HepG2 (cell line): Measurements from ENCODE around the gene PHLPP2. TPM values are rescaled to one million over a fixed set of nuclear protein-coding genes. Genes with fewer than 3 reads are reported as not detected.
A peak's percentile ranks its signal among the peaks of the same experiment; 100 is the strongest.

Experiments used
- ATAC-seq: fragments of 200-7000 bp; cut with Tn5 transposase; 3 replicates; pipeline ENCODE4 v1.9.1; 2020; ENCODE audit warnings: mild to moderate bottlenecking, moderate library complexity
- BruUV-seq: library from RNA; stranded (reverse); fragments of 400-500 nt; replicated peaks from 2 replicates; lab custom pipeline; 2021; lab: Mats Ljungman, UMichigan
- CTCF ChIA-PET: fragments of 300-600 bp; formaldehyde crosslinking; extraction: SDS; loops from one replicate; lab custom pipeline; 2021; ENCODE audit warnings: low total read pairs, inconsistent platforms, low intra/inter-chr PET ratio; lab: Yijun Ruan, JAX
- POLR2A ChIA-PET: fragments of 350-600 bp; sonication (Branson Sonifier 250); formaldehyde crosslinking; loops from one replicate; lab custom pipeline; 2020; ENCODE audit warnings: antibody characterized with exemption, inconsistent platforms; lab: Yijun Ruan, JAX
- DNase-seq: peaks from one replicate; pipeline ENCODE4 v3.0.0-alpha.2; 2015; ENCODE audit warnings: low spot score
- FAIRE-seq: peaks from 3 replicates; lab custom pipeline; 2011; peaks lifted over from hg19 to GRCh38; lab: Jason Lieb, UNC
- H2AFZ ChIP-seq: one replicate; pipeline ENCODE4 v1.6.1; 2011; ENCODE audit warnings: low read length, inconsistent platforms
- H3K27ac ChIP-seq: fragments of 300-600 bp; 3 replicates; pipeline ENCODE4 v1.8.0; 2011; ENCODE audit warnings: mixed run types, mild to moderate bottlenecking, mixed read lengths, low read length, inconsistent platforms; ENCODE audit not compliant: insufficient read depth; ENCODE audit errors: extremely low read length
- H3K27me3 ChIP-seq, 2 experiments: fragments of 200-600 bp in 1 of 2; 2 replicates in 1 of 2; 3 replicates in 1 of 2; pipeline versions ENCODE4 v1.6.0 to v1.8.0; 2011; ENCODE audit warnings: low read length in 2 of 2, mild to moderate bottlenecking in 2 of 2, moderate library complexity in 2 of 2, inconsistent platforms in 1 of 2; ENCODE audit not compliant: insufficient read depth in 2 of 2, control insufficient read depth in 1 of 2
- H3K36me3 ChIP-seq, 2 experiments: fragments of 200-600 bp in 1 of 2; replicated peaks in 1 of 2; 2 replicates in 1 of 2; 3 replicates in 1 of 2; pipeline versions ENCODE4 v1.5.1 to v1.8.0; 2011; ENCODE audit warnings: low read length in 2 of 2, inconsistent platforms in 1 of 2; ENCODE audit not compliant: insufficient read depth in 2 of 2, control insufficient read depth in 1 of 2
- H3K4me1 ChIP-seq: 2 replicates; pipeline ENCODE4 v1.5.1; 2012; ENCODE audit warnings: low read length, inconsistent platforms; ENCODE audit not compliant: insufficient read depth
- H3K4me2 ChIP-seq: 2 replicates; pipeline ENCODE4 v1.6.0; 2011; ENCODE audit warnings: low read depth, low read length, inconsistent platforms
- H3K4me3 ChIP-seq, 3 experiments: fragments of 200-600 bp in 1 of 3; sonication (generic), shearing (Covaris generic) in 1 of 3; replicated peaks in 1 of 3; 2 replicates each; pipeline ENCODE4 v1.5.1; 2011 to 2016; ENCODE audit warnings: low read length in 3 of 3, inconsistent platforms in 2 of 3, low read depth in 2 of 3, mild to moderate bottlenecking in 2 of 3, control low read depth in 1 of 3, mixed read lengths in 1 of 3; ENCODE audit not compliant: insufficient read depth in 1 of 3
- H3K79me2 ChIP-seq: one replicate; pipeline ENCODE4 v1.6.1; 2011; ENCODE audit warnings: low read length, inconsistent platforms; ENCODE audit not compliant: insufficient read depth
- H3K9ac ChIP-seq: 2 replicates; pipeline ENCODE4 v1.6.0; 2011; ENCODE audit warnings: mild to moderate bottlenecking, low read depth, low read length, inconsistent platforms; ENCODE audit not compliant: insufficient read depth
- H3K9me3 ChIP-seq: 2 replicates; pipeline ENCODE4 v1.5.1; 2012; ENCODE audit warnings: mild to moderate bottlenecking, low read length
- H4K20me1 ChIP-seq: 2 replicates; pipeline ENCODE4 v1.6.0; 2011; ENCODE audit warnings: inconsistent platforms, mild to moderate bottlenecking, low read length, moderate library complexity; ENCODE audit not compliant: insufficient read depth
- ELF1 ChIP-seq: sonication (generic); formaldehyde crosslinking; IDR thresholded peaks from 2 replicates; pipeline ENCODE4 v1.4.0; 2020; ENCODE audit warnings: missing genetic modification reagents
- GLI4 ChIP-seq: sonication (generic); formaldehyde crosslinking; IDR thresholded peaks from 2 replicates; pipeline ENCODE4 v1.5.1; 2020; ENCODE audit warnings: missing genetic modification reagents, mild to moderate bottlenecking, moderate library complexity, borderline replicate concordance
- HOXD1 ChIP-seq: sonication (generic); formaldehyde crosslinking; IDR thresholded peaks from 2 replicates; pipeline ENCODE4 v1.5.0; 2020; ENCODE audit warnings: missing genetic modification reagents
- SAP130 ChIP-seq: IDR thresholded peaks from 2 replicates; pipeline ENCODE4 v1.6.1; 2016; ENCODE audit warnings: low read depth
- ZKSCAN8 ChIP-seq: IDR thresholded peaks from 2 replicates; pipeline ENCODE4 v1.6.1; 2016; ENCODE audit warnings: borderline replicate concordance, missing genetic modification reagents, missing compliant biosample characterization
- ZNF121 ChIP-seq: sonication (generic); formaldehyde crosslinking; IDR thresholded peaks from 2 replicates; pipeline ENCODE4 v1.5.0; 2020; ENCODE audit warnings: mild to moderate bottlenecking, missing genetic modification reagents
- ZNF230 ChIP-seq: sonication (generic); formaldehyde crosslinking; IDR thresholded peaks from 2 replicates; pipeline ENCODE4 v1.4.0; 2020; ENCODE audit warnings: mild to moderate bottlenecking, missing genetic modification reagents
- ZNF878 ChIP-seq: sonication (generic); formaldehyde crosslinking; IDR thresholded peaks from 2 replicates; pipeline ENCODE4 v1.8.1; 2023; ENCODE audit warnings: mild to moderate bottlenecking, missing genetic modification reagents, moderate library complexity
- WGBS: methylation state at CpG from one replicate; pipeline ENCODE4 v1.1.6; 2017; ENCODE audit warnings: low lambda C conversion rate; 5-methylcytosine and 5-hydroxymethylcytosine counted together
- in situ Hi-C: cut with HindIII; loops from 2 replicates; pipeline ENCODE4 v1.10.0; 2017; ENCODE audit warnings: low pct_unique_long_range_greater_than_20kb; ENCODE audit not compliant: extremely low pct_ligation_motif_present
- intact Hi-C: fragments of 100-400 bp; cut with micrococcal nuclease; formaldehyde crosslinking; loops from one replicate; pipeline ENCODE4 v1.10.0; 2022; ENCODE audit not compliant: unreplicated experiment
- polyA plus RNA-seq, 8 experiments: library from polyadenylated mRNA; depleted of rRNA in 3 of 8; stranded (reverse) in 7 of 8; unstranded in 1 of 8; fragments of >200 nt; fragmentation: Illumina TruSeq in 4 of 8; extraction: Trizol in 4 of 8; gene quantifications; 2 replicates each; pipeline versions ENCODE4 v1.2.1 to v1.2.3, GENCODE V29; 2011 to 2016; ENCODE audit warnings: low read depth in 4 of 8, missing spikeins in 1 of 8, mixed read lengths in 1 of 8; ENCODE audit not compliant: insufficient read depth in 1 of 8
- total RNA-seq, 5 experiments: library from RNA; depleted of rRNA; stranded (reverse); fragments of >200 nt; fragmentation: Illumina TruSeq; extraction: Trizol; gene quantifications; 2 replicates each; pipeline ENCODE4 v1.2.3, GENCODE V29; 2016; ENCODE audit warnings: low read depth in 1 of 5

PHLPP2 gene
- total and polyA plus RNA-seq, 2 of the 13 experiments (the other 11 are each of a cell fraction or from before 2014, with no cell fraction given) = 8.9 TPM

- in situ Hi-C loops = no loop called here
- TF ChIP-seq ZNF121 (CRISPR knock-in tag) (0 out of 2 replicates have a peak, but pooled peaks have one; percentile 45), SAP130 (no peak)
- no peaks in the 10 kb centered on the region for H3K9me3 ChIP-seq
- no peak overlapping the region for H3K4me2 ChIP-seq
- H3K4me3 ChIP-seq = no peak overlapping the region
- no peaks in the 10 kb centered on the region for H4K20me1 ChIP-seq
- H2AFZ ChIP-seq = no peak overlapping the region
- ATAC-seq (no peak), DNase-seq (no peak), FAIRE-seq (no peak)
- ChIA-PET CTCF (no interaction called here), POLR2A (no interaction called here)
- no peak overlapping the region for H3K27ac ChIP-seq
- no TSS peak for BruUV-seq
- no peaks in the 10 kb centered on the region for H3K27me3 ChIP-seq
- H3K9ac ChIP-seq = no peak overlapping the region
- H3K36me3 ChIP-seq = peaks cover 3 to 6% of the 10 kb centered on the region in 2 experiments; a peak in 3 of 5 replicates
- intact Hi-C loops = no loop called here
- H3K79me2 ChIP-seq = no peaks in the 10 kb centered on the region
- 95% methylated on average over 2 of the region's 2 CpGs for WGBS
- H3K4me1 ChIP-seq = no peaks in the 10 kb centered on the region
Observed at GRCh38 chr16:71708696-71709095, 15.8 kb downstream of the PHLPP2 start.

GRCh38 chr16:71707199-71707598, 17.3 kb downstream of the PHLPP2 start:
- Histone ChIP-seq H3K4me3 (no peak overlapping the region), H3K27ac (no peak overlapping the region), H2AFZ (no peak overlapping the region), H3K27me3 (no peaks in the 10 kb centered on the region), H3K4me2 (no peak overlapping the region), H3K36me3 (peaks cover 3 to 8% of the 10 kb centered on the region in 2 experiments; a peak in 2 of 5 replicates), H3K9ac (no peak overlapping the region), H3K9me3 (no peaks in the 10 kb centered on the region), H4K20me1 (no peaks in the 10 kb centered on the region), H3K79me2 (no peaks in the 10 kb centered on the region), H3K4me1 (no peaks in the 10 kb centered on the region)
- in situ Hi-C loops = no loop called here
- no TSS peak for BruUV-seq
- DNase-seq (no peak), FAIRE-seq (no peak), ATAC-seq (no peak)
- intact Hi-C loops = no loop called here
- 97% methylated on average over 7 of the region's 7 CpGs for WGBS
- ChIA-PET CTCF (no interaction called here), POLR2A (no interaction called here)
- TF ChIP-seq ZNF230 (CRISPR knock-in tag) (no peak), ZNF878 (CRISPR knock-in tag) (no peak), HOXD1 (CRISPR knock-in tag) (no peak), ELF1 (CRISPR knock-in tag) (no peak), GLI4 (CRISPR knock-in tag) (no peak), ZKSCAN8 (CRISPR knock-in tag) (no peak)
